GM10248 (cell line): ENCODE data around the gene RNF38.

Source experiments
- CTCF ChIA-PET: fragments of 300-600 bp; sonication (Branson Sonifier 250); formaldehyde crosslinking; extraction: SDS; loops from one replicate; lab custom pipeline; 2021; ENCODE audit warnings: antibody characterized with exemption; lab: Yijun Ruan, JAX
- POLR2A ChIA-PET: fragments of 350-650 bp; sonication (Branson Sonifier 250); formaldehyde crosslinking; extraction: SDS; loops from one replicate; lab custom pipeline; 2020; ENCODE audit warnings: antibody characterized with exemption; lab: Yijun Ruan, JAX
- DNase-seq: peaks from one replicate; pipeline ENCODE4 v3.0.0; 2012; ENCODE audit errors: extremely low spot score
- CTCF ChIP-seq: IDR thresholded peaks from 2 replicates; pipeline ENCODE4 v1.5.1; 2012; ENCODE audit warnings: mild to moderate bottlenecking, low read depth; ENCODE audit errors: extremely low read depth, missing control alignments, control extremely low read depth

The RNF38 gene

GRCh38 chr9:36345103-36345846 is 54.8 kb downstream of the RNF38 start:
- POLR2A ChIA-PET: no interaction called here
- no peak for DNase-seq
- TF ChIP-seq CTCF: no peak
- CTCF ChIA-PET: interaction anchor here (1.1 to 1.6 kb wide), 2 partner anchors 17 to 528 kb away, joined by 3 to 9 read pairs; no protein-coding TSS in a partner anchor

DNA sequence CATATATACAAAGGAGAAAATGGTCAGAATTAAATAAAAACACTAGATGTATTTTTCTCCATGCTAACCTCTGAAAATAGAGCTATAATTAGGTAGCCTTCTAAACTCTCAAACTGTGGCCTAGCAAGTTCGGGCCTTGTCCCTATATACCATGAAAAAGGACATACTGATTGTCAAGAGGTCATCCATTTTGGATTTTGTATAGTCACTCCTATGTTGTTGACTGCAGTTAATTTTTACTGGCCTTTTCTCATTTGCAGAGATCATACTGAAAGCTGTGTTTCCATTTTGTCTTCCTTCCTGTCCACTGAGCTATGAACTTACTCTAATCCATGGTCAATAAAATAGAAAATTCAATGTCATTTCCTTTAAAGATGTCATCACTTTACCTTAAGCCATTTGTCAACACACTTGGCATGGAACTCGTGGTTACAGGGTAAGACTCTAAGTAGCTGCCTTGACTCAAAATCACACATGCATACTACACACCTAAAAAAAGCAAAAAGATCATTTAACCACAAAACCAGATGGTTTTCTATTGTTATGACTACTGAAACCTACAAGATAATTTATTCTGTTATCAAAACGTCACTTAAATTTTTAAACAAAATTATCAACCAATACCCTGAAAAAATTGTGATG is 58.0 kb downstream of the RNF38 start:
- no peak for DNase-seq
- ChIA-PET CTCF (interaction anchor here (1.4 to 2.1 kb wide), 3 partner anchors 13 to 175 kb away, joined by 3 to 8 read pairs (median 3); no protein-coding TSS in a partner anchor), POLR2A (no interaction called here)
- TF ChIP-seq CTCF: no peak

- ChIA-PET CTCF (interaction anchor here (5.4 kb wide), 1 partner anchor 10 kb away, joined by 55 read pairs; no protein-coding TSS in a partner anchor), POLR2A (no interaction called here)
- TF ChIP-seq CTCF: no peak
- DNase-seq: no peak
Observed at GRCh38 chr9:36337865-36338264, 62.2 kb downstream of the RNF38 start.

- CTCF ChIA-PET: interaction anchor here (1.2 to 5.4 kb wide), 3 partner anchors 9 to 382 kb away, joined by 4 to 55 read pairs (median 4); no protein-coding TSS in a partner anchor
- POLR2A ChIA-PET: no interaction called here
- no peak for TF ChIP-seq CTCF
- no peak for DNase-seq
Observed at GRCh38 chr9:36337002-36337401, 63.1 kb downstream of the RNF38 start.

DNA sequence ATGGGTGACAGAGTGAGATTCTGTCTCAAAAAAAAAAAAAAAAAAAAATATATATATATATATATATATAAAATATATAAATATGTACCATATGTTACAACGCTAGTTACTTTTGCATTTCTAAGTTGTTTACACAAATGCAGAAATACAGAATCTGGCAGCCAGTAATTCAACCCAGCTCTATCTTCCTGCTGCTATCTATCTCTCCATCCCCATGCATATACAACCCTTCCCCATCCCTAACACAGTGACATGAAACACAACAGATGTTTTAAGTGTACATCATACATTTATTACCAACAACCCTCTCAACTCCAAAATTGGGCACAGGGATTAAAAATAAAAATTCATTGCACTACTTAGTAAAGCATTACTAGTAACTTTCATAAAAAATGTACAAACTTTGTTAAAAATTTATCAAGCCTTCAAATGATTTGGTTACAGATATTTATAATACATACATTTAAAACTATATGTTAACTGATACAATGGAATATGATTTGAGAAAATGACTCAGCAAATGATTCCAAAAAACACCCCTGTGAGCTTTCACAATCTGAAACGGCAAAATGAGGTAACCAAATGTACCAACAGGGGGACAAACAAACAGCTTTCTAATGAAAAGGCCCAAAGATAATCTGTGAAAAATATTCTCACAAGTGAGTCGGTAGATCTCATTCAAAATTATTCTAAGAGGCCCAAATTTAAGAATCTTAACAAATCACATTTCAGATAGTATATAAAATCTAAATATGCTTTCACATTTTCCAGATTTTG is 63.8 kb downstream of the RNF38 start:
- POLR2A ChIA-PET: no interaction called here
- DNase-seq: no peak
- CTCF ChIA-PET: interaction anchor here (1.2 to 5.4 kb wide), 3 partner anchors 9 to 382 kb away, joined by 4 to 55 read pairs (median 4); no protein-coding TSS in a partner anchor
- no peak for TF ChIP-seq CTCF

- TF ChIP-seq CTCF: no peak
- CTCF ChIA-PET: interaction anchor here (0.7 to 8.6 kb wide), 6 partner anchors 14 to 377 kb away, joined by 3 to 78 read pairs (median 19); no protein-coding TSS in a partner anchor
- POLR2A ChIA-PET: no interaction called here
- no peak for DNase-seq
Observed at GRCh38 chr9:36332006-36332405, 68.1 kb downstream of the RNF38 start.
